ENCODE results near the gene CEP250.
A peak's percentile ranks its signal among the peaks of the same experiment; 100 is the strongest.
"Not testable (repeated sequence)": the region's sequence is repeated elsewhere in the genome, so short reads cannot be mapped to it uniquely, and the experiment has no call there.

The CEP250 gene

GRCh38 chr20:35454881-35455609 is at the start of gene CEP250:
Gene CEP250, plus strand, starts transcription at chr20:35455598. Its CDS starts 6,770 bp downstream, at chr20:35462368.
- DNase-seq = peak; percentile 99

GRCh38 chr20:35405775-35406174 is 49.6 kb upstream of the CEP250 start:
- no peak for DNase-seq

GRCh38 chr20:35408270-35408669 is 47.1 kb upstream of the CEP250 start:
- DNase-seq = no peak

- no peak for DNase-seq
Measured at GRCh38 chr20:35409542-35409941, 45.9 kb upstream of the CEP250 start.

GRCh38 chr20:35410613-35411012 is 44.8 kb upstream of the CEP250 start:
- no peak for DNase-seq

- DNase-seq = no peak
Measured at GRCh38 chr20:35421322-35421721, 34.1 kb upstream of the CEP250 start.

GRCh38 chr20:35431621-35432429 is 23.6 kb upstream of the CEP250 start:
- no peak for DNase-seq

- DNase-seq = peak; percentile 52
Measured at GRCh38 chr20:35432430-35432735, 23.0 kb upstream of the CEP250 start.

GRCh38 chr20:35433337-35433736 is 22.1 kb upstream of the CEP250 start:
- DNase-seq = no peak

GRCh38 chr20:35434085-35435005 is 21.1 kb upstream of the CEP250 start:
- no peak for DNase-seq

GRCh38 chr20:35436177-35436573 is 19.2 kb upstream of the CEP250 start:
- DNase-seq = no peak

- DNase-seq = no peak
Measured at GRCh38 chr20:35437599-35437998, 17.8 kb upstream of the CEP250 start.

- peak; percentile 88 for DNase-seq
Measured at GRCh38 chr20:35443003-35443402, 12.4 kb upstream of the CEP250 start.

GRCh38 chr20:35444226-35444625 is 11.2 kb upstream of the CEP250 start:
- DNase-seq = no peak

GRCh38 chr20:35446356-35447078 is 8.9 kb upstream of the CEP250 start:
- DNase-seq = peak; percentile 40

- DNase-seq = peak; percentile 91
Measured at GRCh38 chr20:35447082-35447789, 8.2 kb upstream of the CEP250 start.

GRCh38 chr20:35448788-35449373 is 6.5 kb upstream of the CEP250 start:
- no peak for DNase-seq

GRCh38 chr20:35449855-35450254 is 5.5 kb upstream of the CEP250 start:
- DNase-seq = not testable (repeated sequence)

GRCh38 chr20:35451295-35451694 is 4.1 kb upstream of the CEP250 start:
- DNase-seq = peak; percentile 94

- DNase-seq = no peak
Measured at GRCh38 chr20:35453647-35454046, 1.8 kb upstream of the CEP250 start.

- not testable (repeated sequence) for DNase-seq
Measured at GRCh38 chr20:35456700-35457099, 1.3 kb downstream of the CEP250 start.

All from NCI-H69 (cell line).